Adipose tissue (tissue), 3 donors: Measurements from ENCODE around the gene TRIP12. TPM values are rescaled to one million over a fixed set of nuclear protein-coding genes. Genes with fewer than 3 reads are reported as not detected.

Experiments used
- H3K27ac ChIP-seq: one replicate; pipeline ENCODE4 v1.5.1; 2013; ENCODE audit warnings: low read depth, low read length
- WGBS, 3 donors: extraction: QIAGEN DNeasy Blood & Tissue Kit; methylation state at CpG; one replicate each; pipeline ENCODE4 v1.1.7; 2013; 5-methylcytosine and 5-hydroxymethylcytosine counted together
- polyA plus RNA-seq, 3 donors: library from polyadenylated mRNA; stranded (reverse); fragments of 200-250 nt; gene quantifications; one replicate each; pipeline ENCODE4 v1.2.3, GENCODE V29; 2013
- donor health status: healthy with polysubstance abuse.
- donor health status: Bipolar disorder and iron deficiency.
- donor health status: healthy.

The TRIP12 gene
- polyA plus RNA-seq, 3 donors = 17.8 to 41.2 (median 32.8) TPM

DNA sequence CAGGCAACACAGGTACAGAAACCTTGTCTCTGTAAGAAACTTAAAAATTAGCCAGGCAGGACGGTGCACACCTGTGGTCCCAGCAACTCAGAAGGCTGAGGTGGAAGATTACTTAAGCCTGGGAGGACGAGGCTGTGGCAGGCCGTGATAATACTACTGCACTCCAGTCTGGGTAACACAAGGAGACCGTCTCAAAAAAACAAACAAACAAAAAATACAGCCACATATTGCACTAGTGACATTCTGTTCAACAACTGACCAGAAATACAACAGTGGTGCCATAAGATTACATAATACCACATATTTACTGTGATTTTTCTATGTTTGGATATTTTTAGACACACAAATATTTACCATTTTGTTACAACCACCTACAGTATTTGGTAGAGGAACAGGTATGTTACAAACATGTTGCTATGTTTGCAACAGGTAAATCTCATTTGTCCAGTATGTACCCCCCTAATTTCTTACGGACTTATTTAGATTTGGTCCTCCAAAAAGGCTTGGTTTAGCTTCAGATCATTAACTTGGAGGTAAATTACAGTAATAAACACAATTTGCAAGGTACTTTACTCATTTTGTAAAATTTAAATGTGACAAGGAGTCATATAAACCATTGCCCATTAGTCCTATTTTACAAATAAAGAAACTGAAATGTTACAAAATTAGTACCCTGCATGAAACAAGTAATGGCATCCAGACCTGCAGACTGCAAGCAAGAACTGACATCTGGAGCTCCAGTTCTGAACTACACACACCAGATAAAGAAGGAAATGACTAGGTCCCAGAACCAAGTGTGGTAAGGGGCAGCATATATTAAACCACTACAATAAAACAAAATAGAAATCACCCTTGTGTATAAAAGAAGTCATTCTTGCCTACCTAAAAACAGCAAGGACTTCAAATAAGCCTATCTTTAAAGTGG lies 36.8 kb downstream of the TRIP12 start:
- WGBS, 3 donors = 52 to 92% (median 90%) methylated on average over 5 of the region's 5 CpGs
- H3K27ac ChIP-seq = no peak overlapping the region

DNA sequence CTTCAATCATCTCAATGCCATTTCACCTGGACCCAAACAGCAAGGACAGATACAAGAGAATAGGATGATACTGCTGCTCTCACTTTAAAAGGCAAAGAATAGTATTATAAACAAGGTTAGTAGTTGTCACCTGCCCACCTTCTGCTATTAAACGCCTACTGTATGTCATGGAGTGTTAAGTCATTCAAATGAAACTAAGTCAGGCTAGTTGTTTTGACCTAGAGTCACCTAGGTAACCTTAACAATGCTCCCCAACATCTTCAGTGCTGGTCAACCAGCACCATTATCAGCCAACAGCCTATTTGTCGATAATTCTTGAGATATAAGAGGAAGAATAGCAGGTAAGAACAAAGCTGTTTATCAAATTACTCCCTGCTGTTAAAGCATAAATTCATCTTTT lies 39.2 kb downstream of the TRIP12 start:
- H3K27ac ChIP-seq = no peak overlapping the region
- 71 to 88% (median 83%) methylated on average over 2 of the region's 2 CpGs for WGBS, 3 donors

DNA sequence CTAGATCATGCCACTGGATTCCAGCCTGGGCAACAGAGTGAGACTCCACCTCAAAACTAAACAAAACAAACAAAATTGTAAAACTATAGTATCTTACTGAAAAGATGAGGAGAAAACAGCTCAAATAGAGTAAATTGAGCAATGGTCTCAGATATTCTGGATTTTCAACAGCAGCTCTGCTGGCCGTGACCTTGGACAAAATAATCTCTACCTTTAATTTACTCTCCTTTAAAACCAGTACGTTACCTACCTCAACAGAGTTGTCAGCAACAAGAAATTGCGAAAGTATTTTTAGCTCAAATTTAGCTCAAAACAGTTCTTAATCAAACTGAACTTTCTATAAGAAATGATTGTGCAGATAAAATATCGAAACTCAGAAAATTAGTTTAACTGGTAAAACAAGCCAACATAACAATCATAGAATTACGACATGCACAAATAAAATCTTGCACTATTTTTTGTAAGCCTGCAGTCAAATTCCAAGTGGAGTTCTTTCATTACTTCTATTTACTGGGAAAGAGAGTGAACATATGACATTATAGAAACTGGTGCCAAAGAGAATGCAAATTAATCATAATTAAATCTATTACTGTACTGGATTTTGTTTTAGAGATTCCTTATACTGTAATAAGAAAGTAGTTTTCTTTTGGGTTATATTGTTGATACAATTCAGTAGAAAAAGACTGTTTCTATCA lies 40.8 kb downstream of the TRIP12 start:
- WGBS, 3 donors = 45 to 82% (median 78%) methylated on average over 5 of the region's 5 CpGs
- no peak overlapping the region for H3K27ac ChIP-seq

DNA sequence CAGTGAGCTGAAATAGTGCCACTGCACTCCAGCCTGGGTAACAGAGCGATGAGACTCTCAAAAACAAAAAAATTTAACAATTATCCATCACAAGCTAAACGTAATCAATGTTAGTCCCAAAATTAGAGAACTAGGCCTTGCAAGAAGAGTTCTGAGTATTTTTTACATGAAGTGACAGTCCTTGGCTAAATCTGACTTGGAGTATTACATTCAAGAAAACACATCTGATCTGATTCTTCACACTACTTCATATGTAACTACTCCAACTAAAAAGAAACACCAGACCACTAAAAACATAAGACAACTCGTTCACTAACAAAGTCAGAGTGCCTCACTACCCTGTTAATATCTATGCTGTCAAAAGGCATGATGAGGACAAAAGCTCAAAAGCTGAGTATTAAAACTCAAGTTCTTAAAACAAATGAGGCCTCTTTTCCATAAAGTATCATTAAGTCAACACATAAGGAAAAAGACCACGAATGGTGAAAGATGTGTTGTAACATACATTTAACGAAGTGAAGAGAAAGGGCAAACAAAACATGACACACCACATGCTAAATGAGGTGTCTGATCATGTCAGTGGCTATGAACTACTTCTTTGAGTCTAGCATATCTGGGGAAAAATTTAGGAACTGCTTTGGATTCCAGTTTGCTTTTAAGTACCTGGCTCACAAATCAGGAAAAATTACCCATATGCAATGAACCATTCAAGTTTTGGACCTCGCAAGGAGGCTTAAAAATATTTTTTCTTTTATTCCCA lies 42.4 kb downstream of the TRIP12 start:
- no peak overlapping the region for H3K27ac ChIP-seq
- WGBS, 3 donors = 84 to 90% (median 89%) methylated on average over 6 of the region's 6 CpGs

DNA sequence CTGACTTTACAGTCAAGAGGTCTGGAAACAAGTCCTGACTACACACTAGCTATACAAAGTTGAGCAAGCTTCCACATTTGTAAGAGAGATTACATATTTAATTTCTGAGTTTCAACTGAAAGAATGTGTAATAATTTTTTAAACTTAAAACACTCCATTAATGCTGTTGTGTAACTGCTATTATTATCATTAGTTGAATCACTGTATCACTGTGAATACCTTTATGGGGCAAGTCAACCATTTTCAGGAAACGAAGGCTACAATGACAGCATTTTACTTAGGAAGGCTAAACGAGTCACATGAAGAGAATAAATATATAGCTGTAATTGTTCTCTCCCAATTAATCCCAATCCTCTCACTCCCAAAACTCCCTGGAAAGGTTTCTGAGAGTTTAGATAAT lies 46.3 kb downstream of the TRIP12 start:
- 85 to 91% (median 89%) methylated on average over 2 of the region's 2 CpGs for WGBS, 3 donors
- no peak overlapping the region for H3K27ac ChIP-seq

DNA sequence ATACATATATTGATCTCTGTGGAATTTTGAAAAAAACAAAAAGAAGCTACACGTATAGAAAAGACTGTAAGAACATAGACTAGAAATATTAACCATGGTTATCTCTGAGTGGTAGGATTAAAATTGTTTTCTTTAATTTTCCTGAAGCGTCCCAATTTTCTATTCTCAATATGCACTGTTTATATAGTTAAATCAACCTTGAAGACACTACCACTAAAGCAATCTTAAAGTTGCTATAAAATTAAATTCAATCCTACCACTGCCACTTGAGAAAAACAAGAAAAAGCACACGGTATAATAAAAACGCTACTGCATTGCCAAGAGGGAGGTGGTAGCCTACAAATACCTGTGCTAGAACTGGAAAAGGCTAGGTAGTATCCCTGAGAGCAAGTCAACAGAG lies 47.2 kb downstream of the TRIP12 start:
- H3K27ac ChIP-seq = no peak overlapping the region
- WGBS, 3 donors = 84 to 91% (median 85%) methylated on average over 4 of the region's 4 CpGs

DNA sequence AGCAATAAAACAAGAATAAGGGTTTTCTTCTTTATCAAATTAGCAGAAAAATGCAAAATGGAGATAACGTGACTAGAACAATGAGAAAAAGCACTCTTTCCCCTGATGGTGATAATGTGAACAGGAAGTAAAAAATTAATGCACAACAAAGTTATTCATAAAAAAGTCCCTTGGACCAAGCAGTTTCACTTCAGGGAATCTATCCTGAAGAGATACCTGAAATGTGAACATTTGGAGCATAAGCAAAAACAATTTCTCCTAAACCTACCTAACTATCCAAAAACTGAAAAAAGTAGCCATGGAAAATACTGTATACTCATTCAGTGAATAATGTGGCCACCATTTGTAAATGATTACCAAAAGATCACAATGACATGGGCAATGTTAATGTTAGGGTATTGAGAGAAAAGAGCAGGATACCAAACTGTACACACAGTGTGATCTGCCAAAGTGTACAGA lies 48.7 kb downstream of the TRIP12 start:
- 45 to 63% (median 47%) methylated on average over 1 of the region's 1 CpG for WGBS, 3 donors

DNA sequence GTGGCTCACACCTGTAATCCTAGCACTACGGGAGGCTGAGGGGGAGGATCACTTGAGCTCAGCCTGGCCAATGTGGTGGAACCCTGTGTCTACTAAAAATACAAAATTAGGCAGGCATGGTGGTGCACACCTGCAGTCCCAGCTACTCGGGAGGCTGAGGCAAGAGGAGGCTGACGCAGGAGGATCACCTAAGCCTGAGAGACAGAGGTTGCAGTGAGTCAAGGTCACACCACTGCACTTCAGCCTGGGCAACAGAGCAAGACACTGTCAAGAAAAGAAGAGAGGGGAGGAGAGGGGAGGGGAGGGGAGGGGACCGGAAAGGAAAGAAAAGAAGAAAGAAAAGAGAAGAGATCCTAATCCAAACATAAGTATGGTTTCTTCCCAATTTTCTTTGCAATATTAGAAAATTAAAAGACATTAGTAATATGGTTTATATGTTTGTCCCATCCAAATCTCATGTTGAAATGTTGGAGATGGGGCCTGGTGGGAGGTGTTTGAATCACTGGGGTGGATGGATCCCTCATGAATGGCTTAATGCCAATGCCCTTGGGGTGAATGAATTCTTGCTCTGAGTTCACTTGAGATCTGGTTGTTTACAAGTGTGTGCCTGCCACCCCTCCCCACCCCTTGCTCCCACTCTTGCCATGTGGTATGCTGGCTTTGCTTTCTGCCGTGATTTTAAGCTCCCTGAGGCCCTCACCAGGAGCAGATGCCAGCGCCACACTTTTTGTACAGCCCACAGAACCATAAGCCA lies 50.7 kb downstream of the TRIP12 start:
- 95 to 98% (median 97%) methylated on average over 6 of the region's 6 CpGs for WGBS, 3 donors
- H3K27ac ChIP-seq = no peak overlapping the region

More for the DNA sequence above, 48.7 kb downstream of the TRIP12 start:
- H3K27ac ChIP-seq = no peak overlapping the region

DNA sequence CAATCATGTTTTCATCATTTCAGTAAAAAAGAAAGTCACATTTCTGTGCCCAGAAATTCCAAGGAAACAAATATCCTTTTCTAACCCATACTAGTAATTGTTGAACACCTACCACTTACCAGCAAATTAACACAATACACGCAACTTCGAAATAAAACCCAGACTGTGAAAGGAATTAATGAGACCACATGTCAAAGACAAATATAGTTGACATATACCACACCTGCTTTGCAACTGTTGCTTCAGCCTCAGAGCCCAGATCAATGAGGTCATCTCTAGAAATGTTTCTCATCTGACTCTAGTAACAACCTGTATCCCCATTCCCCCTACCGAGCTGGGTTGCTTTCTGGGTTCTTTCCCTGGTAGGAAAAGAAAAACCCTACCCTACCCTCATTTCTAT lies 52.6 kb downstream of the TRIP12 start:
- H3K27ac ChIP-seq = no peak overlapping the region
- 74 to 95% (median 95%) methylated on average over 3 of the region's 3 CpGs for WGBS, 3 donors

DNA sequence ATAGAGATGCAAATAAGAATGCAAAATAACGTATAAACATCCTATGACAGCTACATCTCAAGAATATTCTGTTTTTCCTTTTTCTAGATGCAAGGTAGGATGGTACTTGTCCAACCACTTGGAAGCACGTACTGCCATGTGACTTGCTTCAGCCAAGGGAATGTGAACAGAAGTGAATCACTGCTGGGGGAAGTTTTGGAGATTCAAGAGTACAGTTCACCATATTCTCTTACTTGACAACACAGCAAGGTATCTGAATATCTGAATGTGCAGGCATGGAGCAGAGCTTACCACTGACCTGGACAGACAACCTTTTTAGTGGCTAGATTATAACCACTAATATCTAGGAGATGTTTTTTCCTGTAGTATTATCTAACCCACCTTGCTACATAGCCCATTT lies 53.0 kb downstream of the TRIP12 start:
- 94 to 97% (median 96%) methylated on average over 2 of the region's 2 CpGs for WGBS, 3 donors
- H3K27ac ChIP-seq = no peak overlapping the region

DNA sequence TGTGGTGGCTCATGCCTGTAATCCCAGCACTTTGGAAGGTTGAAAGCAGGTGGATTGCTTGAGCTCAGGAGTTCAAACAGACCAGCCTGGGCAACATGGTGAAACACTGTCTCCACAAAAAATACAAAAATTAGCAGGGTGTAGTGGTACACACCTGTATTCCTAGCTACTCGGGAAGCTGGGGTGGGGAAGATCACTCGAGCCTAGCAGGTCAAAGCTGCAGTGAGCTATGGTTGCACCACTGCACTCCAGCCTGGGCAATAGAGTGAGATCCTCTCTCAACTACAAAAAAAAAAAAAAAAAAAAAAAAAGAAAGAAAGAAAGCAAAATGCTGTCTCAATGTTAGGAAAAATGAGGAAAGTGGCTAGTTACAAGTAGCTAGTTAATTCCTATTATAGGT lies 56.8 kb downstream of the TRIP12 start:
- 89 to 98% (median 89%) methylated on average over 2 of the region's 2 CpGs for WGBS, 3 donors
- H3K27ac ChIP-seq = no peak overlapping the region

DNA sequence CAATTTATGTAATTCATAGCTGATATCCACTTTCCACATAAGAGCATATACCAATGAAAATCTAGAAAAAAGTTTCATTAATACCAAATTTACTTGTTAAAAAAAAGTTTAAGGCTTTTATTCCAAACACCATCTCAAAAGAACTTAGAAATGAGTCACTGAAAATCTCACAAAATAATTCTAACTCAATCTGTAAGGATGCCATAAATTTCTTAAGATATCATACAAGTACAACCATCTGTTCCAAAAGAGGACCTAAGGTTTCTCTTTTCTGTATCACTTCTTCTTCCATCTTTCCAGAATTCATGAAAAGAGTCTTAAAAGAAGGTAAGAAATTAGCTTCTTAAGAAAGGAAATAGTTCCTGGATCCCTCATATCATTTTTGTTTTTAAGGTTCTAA lies 60.4 kb downstream of the TRIP12 start:
- no peak overlapping the region for H3K27ac ChIP-seq

DNA sequence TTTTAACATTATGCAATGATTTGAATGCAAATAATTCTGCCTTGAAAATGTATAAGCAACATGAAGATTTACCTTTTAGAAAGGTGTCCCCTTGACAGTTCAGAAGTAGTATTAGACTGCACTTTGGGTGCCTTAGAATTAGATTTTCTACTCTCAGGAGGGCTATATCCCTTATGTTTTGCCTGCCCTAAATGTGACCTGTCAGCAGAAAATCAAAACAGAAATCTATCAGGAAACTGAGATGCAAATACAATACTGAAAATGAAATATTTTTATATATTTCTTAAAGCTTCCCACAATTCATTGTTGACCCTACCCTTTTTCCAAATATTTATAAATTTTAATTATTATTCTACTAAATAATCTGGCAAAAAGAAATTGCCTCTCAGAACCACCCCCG lies 61.5 kb downstream of the TRIP12 start:
- no peak overlapping the region for H3K27ac ChIP-seq
- WGBS, 3 donors = 99 to 100% (median 100%) methylated on average over 1 of the region's 1 CpG

DNA sequence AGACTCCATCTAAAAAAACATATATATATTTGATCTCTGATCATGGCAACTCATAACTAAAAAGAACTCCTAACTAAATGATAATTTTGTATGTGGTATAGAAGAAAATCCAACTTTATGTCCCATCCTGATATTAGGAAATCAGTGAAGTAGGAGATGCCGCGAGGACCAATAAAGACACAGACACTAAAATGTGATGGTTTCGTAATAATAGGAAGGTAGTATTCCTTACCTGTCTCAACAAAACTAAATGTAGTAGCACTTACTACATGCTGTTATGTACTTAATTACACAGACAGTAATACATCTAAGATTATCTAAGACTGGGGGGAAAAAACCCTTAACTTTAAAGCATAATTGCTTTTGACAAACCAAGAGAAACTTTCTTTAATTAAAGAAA lies 63.5 kb downstream of the TRIP12 start:
- WGBS, 3 donors = 97% methylated on average over 3 of the region's 3 CpGs
- H3K27ac ChIP-seq = no peak overlapping the region

DNA sequence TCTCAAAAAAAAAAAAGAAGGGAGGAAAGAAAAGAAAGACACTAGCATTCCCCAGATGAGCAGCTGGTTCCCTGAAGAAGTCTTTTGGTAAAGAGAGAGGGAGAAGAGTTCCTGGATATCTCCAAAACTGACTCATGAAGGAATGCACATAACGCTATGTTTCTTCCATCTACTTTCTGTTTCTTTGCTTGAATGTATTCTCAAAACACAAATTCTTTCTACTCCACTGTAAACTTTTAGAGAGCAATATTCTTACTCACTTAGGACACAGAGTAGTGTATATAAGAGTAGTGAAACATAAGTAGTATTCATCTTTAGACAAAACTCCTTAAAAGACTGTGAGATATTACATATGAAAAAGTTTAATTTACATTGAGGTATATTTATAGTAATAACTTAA lies 64.2 kb downstream of the TRIP12 start:
- no peak overlapping the region for H3K27ac ChIP-seq
- 90 to 97% (median 96%) methylated on average over 1 of the region's 1 CpG for WGBS, 3 donors

DNA sequence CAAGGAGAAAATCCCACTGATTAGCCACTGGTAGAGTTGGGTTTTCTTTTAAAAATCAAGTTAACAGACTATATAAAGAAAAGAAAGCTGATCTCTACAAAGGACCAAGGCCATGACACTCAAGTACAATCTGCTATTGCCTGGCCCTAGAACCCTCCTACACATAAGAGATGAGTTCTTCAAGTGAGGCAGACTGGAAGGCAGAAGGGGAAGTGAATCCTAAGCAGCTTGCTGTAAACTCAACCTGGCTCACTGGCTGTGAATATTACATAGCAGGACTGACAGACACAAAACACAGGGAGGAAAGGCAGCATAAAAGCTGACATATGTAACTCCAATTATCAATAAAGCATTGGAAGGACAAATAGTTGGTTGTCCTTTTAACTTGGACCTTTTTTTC lies 65.4 kb downstream of the TRIP12 start:
- H3K27ac ChIP-seq = no peak overlapping the region

DNA sequence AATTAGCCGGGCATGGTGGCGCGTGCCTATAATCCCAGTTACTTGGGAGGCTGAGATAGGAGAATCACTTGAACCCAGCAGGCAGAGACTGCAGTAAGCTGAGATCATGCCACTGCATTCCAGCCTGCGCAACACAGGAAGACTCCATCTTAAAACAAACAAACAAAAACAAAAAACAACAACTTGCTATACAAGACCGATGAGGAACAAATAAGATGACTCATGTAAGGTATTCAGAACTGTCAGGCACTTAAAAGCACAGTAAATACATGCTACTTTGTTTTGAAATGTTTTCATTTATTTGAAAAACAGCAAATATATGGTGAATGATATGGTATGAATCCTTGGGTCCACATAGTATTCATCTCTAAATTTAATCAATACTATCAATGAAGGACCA lies 66.7 kb downstream of the TRIP12 start:
- 95 to 98% (median 98%) methylated on average over 5 of the region's 5 CpGs for WGBS, 3 donors
- H3K27ac ChIP-seq = no peak overlapping the region

DNA sequence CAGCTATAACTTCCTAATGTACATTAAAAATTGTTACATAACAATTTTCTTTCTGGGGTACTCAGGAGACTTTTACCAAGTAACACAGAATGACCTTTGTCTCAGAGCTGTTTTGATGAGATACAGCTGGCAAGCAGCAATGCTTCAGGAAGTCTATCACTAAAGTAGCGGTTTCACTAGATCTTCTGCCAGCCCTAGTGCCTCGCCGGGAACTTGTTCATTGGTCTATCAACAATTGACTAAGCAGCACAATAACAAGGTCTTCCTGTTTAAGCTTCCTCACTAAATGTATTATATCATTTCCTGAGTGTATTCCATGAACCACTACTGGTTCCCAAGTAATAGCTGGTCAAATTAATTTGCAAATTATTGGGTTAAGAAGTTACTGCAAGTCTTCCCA lies 69.2 kb downstream of the TRIP12 start:
- WGBS, 3 donors = 17 to 48% (median 28%) methylated on average over 3 of the region's 3 CpGs
- H3K27ac ChIP-seq = no peak overlapping the region
